Measurements from ENCODE around the gene USP8.

The USP8 gene

GRCh38 chr15:50546566-50546965 lies 122.4 kb downstream of the USP8 start, which contains the start of gene USP50:
Gene USP50 (minus strand): TSS chr15:50546666. CDS start chr15:50546525, 141 bp downstream.
- DNase-seq = no peak

GRCh38 chr15:50549326-50549725 lies 125.1 kb downstream of the USP8 start:
- no peak for DNase-seq

GRCh38 chr15:50552238-50552637 lies 128.0 kb downstream of the USP8 start:
- DNase-seq = no peak

GRCh38 chr15:50556642-50557371 lies 132.6 kb downstream of the USP8 start:
- no peak for DNase-seq

- no peak for DNase-seq
These were observed 133.8 kb downstream of the USP8 start for GRCh38 chr15:50558012-50558411.

GRCh38 chr15:50562735-50563640 lies 138.8 kb downstream of the USP8 start:
- no peak for DNase-seq

- no peak for DNase-seq
These were observed 139.6 kb downstream of the USP8 start for GRCh38 chr15:50563756-50564155.
